K562 (cell line): ENCODE measurements around the gene ADPRH. TPM values are rescaled to one million over a fixed set of nuclear protein-coding genes. Genes with fewer than 3 reads are reported as not detected.

ENCODE experiments used
- ARHGAP35 ChIP-seq: fragments of 450-650 bp; IDR thresholded peaks from 2 replicates; pipeline ENCODE4 v1.6.1; 2018; ENCODE audit not compliant: partially characterized antibody
- KLF13 ChIP-seq: fragments of 450-650 bp; IDR thresholded peaks from 2 replicates; pipeline ENCODE4 v1.6.1; 2016; ENCODE audit warnings: missing genetic modification characterization, low read depth, mild to moderate bottlenecking, missing compliant biosample characterization, moderate library complexity, borderline replicate concordance
- PTRF ChIP-seq: fragments of 450-650 bp; IDR thresholded peaks from 2 replicates; pipeline ENCODE4 v1.6.1; 2016; ENCODE audit warnings: mild to moderate bottlenecking, missing genetic modification characterization, missing compliant biosample characterization
- RBM34 ChIP-seq: fragments of 200-400 bp; formaldehyde crosslinking; IDR thresholded peaks from 2 replicates; pipeline ENCODE4 v1.6.1; 2018; ENCODE audit warnings: low read length, borderline replicate concordance; ENCODE audit not compliant: insufficient read depth
- SAFB2 ChIP-seq: fragments of 200-400 bp; formaldehyde crosslinking; IDR thresholded peaks from 2 replicates; pipeline ENCODE4 v1.6.1; 2018; ENCODE audit warnings: borderline replicate concordance, low read length, low read depth, moderate library complexity; ENCODE audit not compliant: severe bottlenecking
- SRSF7 ChIP-seq: fragments of 200-400 bp; formaldehyde crosslinking; optimal IDR thresholded peaks from 2 replicates; pipeline ENCODE3; 2017; ENCODE audit warnings: mild to moderate bottlenecking, low read depth, low read length
- ZZZ3 ChIP-seq: fragments of 450-650 bp; IDR thresholded peaks from 2 replicates; pipeline ENCODE4 v1.6.1; 2016; ENCODE audit warnings: antibody characterized with exemption, mild to moderate bottlenecking, moderate library complexity
- polyA plus RNA-seq, 8 experiments: library from polyadenylated mRNA; depleted of rRNA in 4 of 8; stranded (reverse) in 5 of 8; unstranded in 3 of 8; fragments of >200 nt; fragmentation: Nextera tagmentation in 2 of 8; fragmentation: Illumina TruSeq in 1 of 8; extraction: Ambion mirVana in 2 of 8; extraction: Trizol in 1 of 8; gene quantifications; 2 replicates each; pipeline versions ENCODE4 v1.2.1 to v1.2.3, GENCODE V29; 2011 to 2014; ENCODE audit warnings: inconsistent platforms in 1 of 8, missing spikeins in 1 of 8
- total RNA-seq, 7 experiments: library from RNA; depleted of rRNA in 6 of 7; stranded (reverse); fragments of >200 nt in 6 of 7; fragmentation: Illumina TruSeq in 2 of 7; extraction: Trizol in 2 of 7; gene quantifications; 2 replicates each; pipeline versions ENCODE4 v1.2.1 to v1.2.3, GENCODE V29; 2011 to 2021; ENCODE audit warnings: low replicate concordance in 1 of 7
- TF ChIP-seq, protein P1 (sequence below): fragments of 450-650 bp; IDR thresholded peaks from 2 replicates; pipeline ENCODE4 v1.7.0; 2016; ENCODE audit warnings: borderline replicate concordance
- TF ChIP-seq, protein P2 (sequence below): fragments of 200-600 bp; sonication (generic); IDR thresholded peaks from one replicate; pipeline ENCODE4 v1.6.1; 2012; ENCODE audit warnings: mild to moderate bottlenecking, low read depth, low read length, inconsistent platforms
- TF ChIP-seq, protein P3 (sequence below): fragments of 450-650 bp; formaldehyde crosslinking; IDR thresholded peaks from 2 replicates; pipeline ENCODE4 v1.4.0; 2022; ENCODE audit warnings: mild to moderate bottlenecking, moderate library complexity

ADPRH gene
- total and polyA plus RNA-seq, 9 of the 15 experiments (the other 6 are each of a cell fraction or from before 2014, with no cell fraction given): 0.01 to 1.4 (median 0.65) TPM

DNA sequence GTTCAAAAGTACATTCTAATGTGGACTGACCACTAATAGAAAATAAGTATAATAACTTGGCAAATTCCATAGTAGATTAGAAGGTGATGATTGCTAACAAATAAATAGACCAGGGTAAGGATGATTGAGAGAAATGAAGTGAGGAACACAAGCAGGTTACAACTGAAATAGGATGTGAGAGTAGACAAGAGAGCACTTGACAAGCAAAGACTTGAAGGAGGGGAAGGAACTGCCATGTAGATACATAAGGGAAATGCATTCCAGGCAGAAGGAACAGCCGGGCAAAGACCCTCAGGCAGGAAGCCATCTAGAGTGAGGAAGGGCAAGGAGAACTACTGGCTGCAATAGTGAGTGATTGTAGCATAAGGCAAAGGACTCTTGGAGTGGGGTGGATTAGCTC, 23.4 kb downstream of the ADPRH start (continued):
- TF ChIP-seq KLF13 (tag): no peak
- no peak for TF ChIP-seq ARHGAP35
- no peak for TF ChIP-seq SAFB2
- TF ChIP-seq RBM34: no peak
- TF ChIP-seq, protein P1, sequence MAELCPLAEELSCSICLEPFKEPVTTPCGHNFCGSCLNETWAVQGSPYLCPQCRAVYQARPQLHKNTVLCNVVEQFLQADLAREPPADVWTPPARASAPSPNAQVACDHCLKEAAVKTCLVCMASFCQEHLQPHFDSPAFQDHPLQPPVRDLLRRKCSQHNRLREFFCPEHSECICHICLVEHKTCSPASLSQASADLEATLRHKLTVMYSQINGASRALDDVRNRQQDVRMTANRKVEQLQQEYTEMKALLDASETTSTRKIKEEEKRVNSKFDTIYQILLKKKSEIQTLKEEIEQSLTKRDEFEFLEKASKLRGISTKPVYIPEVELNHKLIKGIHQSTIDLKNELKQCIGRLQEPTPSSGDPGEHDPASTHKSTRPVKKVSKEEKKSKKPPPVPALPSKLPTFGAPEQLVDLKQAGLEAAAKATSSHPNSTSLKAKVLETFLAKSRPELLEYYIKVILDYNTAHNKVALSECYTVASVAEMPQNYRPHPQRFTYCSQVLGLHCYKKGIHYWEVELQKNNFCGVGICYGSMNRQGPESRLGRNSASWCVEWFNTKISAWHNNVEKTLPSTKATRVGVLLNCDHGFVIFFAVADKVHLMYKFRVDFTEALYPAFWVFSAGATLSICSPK: no peak
- TF ChIP-seq, protein P2, sequence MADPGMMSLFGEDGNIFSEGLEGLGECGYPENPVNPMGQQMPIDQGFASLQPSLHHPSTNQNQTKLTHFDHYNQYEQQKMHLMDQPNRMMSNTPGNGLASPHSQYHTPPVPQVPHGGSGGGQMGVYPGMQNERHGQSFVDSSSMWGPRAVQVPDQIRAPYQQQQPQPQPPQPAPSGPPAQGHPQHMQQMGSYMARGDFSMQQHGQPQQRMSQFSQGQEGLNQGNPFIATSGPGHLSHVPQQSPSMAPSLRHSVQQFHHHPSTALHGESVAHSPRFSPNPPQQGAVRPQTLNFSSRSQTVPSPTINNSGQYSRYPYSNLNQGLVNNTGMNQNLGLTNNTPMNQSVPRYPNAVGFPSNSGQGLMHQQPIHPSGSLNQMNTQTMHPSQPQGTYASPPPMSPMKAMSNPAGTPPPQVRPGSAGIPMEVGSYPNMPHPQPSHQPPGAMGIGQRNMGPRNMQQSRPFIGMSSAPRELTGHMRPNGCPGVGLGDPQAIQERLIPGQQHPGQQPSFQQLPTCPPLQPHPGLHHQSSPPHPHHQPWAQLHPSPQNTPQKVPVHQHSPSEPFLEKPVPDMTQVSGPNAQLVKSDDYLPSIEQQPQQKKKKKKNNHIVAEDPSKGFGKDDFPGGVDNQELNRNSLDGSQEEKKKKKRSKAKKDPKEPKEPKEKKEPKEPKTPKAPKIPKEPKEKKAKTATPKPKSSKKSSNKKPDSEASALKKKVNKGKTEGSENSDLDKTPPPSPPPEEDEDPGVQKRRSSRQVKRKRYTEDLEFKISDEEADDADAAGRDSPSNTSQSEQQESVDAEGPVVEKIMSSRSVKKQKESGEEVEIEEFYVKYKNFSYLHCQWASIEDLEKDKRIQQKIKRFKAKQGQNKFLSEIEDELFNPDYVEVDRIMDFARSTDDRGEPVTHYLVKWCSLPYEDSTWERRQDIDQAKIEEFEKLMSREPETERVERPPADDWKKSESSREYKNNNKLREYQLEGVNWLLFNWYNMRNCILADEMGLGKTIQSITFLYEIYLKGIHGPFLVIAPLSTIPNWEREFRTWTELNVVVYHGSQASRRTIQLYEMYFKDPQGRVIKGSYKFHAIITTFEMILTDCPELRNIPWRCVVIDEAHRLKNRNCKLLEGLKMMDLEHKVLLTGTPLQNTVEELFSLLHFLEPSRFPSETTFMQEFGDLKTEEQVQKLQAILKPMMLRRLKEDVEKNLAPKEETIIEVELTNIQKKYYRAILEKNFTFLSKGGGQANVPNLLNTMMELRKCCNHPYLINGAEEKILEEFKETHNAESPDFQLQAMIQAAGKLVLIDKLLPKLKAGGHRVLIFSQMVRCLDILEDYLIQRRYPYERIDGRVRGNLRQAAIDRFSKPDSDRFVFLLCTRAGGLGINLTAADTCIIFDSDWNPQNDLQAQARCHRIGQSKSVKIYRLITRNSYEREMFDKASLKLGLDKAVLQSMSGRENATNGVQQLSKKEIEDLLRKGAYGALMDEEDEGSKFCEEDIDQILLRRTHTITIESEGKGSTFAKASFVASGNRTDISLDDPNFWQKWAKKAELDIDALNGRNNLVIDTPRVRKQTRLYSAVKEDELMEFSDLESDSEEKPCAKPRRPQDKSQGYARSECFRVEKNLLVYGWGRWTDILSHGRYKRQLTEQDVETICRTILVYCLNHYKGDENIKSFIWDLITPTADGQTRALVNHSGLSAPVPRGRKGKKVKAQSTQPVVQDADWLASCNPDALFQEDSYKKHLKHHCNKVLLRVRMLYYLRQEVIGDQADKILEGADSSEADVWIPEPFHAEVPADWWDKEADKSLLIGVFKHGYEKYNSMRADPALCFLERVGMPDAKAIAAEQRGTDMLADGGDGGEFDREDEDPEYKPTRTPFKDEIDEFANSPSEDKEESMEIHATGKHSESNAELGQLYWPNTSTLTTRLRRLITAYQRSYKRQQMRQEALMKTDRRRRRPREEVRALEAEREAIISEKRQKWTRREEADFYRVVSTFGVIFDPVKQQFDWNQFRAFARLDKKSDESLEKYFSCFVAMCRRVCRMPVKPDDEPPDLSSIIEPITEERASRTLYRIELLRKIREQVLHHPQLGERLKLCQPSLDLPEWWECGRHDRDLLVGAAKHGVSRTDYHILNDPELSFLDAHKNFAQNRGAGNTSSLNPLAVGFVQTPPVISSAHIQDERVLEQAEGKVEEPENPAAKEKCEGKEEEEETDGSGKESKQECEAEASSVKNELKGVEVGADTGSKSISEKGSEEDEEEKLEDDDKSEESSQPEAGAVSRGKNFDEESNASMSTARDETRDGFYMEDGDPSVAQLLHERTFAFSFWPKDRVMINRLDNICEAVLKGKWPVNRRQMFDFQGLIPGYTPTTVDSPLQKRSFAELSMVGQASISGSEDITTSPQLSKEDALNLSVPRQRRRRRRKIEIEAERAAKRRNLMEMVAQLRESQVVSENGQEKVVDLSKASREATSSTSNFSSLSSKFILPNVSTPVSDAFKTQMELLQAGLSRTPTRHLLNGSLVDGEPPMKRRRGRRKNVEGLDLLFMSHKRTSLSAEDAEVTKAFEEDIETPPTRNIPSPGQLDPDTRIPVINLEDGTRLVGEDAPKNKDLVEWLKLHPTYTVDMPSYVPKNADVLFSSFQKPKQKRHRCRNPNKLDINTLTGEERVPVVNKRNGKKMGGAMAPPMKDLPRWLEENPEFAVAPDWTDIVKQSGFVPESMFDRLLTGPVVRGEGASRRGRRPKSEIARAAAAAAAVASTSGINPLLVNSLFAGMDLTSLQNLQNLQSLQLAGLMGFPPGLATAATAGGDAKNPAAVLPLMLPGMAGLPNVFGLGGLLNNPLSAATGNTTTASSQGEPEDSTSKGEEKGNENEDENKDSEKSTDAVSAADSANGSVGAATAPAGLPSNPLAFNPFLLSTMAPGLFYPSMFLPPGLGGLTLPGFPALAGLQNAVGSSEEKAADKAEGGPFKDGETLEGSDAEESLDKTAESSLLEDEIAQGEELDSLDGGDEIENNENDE: no peak
- no peak for TF ChIP-seq PTRF
- TF ChIP-seq ZZZ3: no peak
- TF ChIP-seq, protein P3, sequence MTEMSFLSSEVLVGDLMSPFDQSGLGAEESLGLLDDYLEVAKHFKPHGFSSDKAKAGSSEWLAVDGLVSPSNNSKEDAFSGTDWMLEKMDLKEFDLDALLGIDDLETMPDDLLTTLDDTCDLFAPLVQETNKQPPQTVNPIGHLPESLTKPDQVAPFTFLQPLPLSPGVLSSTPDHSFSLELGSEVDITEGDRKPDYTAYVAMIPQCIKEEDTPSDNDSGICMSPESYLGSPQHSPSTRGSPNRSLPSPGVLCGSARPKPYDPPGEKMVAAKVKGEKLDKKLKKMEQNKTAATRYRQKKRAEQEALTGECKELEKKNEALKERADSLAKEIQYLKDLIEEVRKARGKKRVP (CRISPR knock-in tag): no peak
- no peak for TF ChIP-seq SRSF7
